ENCODE measurements around the gene ELFN2. TPM values are rescaled to one million over a fixed set of nuclear protein-coding genes. Genes with fewer than 3 reads are reported as not detected.

Gene ELFN2
- polyA plus RNA-seq, 12 donors = 0.74 to 2.5 (median 0.98) TPM; not detected in 1

GRCh38 chr22:37427711-37428635 lies 694 bp upstream of the ELFN2 start:
- no peak for DNase-seq

- DNase-seq = no peak
These were observed 559 bp downstream of the ELFN2 start for GRCh38 chr22:37426706-37427134.

GRCh38 chr22:37425800-37426705 lies 1.2 kb downstream of the ELFN2 start:
- no peak for DNase-seq

- DNase-seq = no peak
These were observed 1.9 kb downstream of the ELFN2 start for GRCh38 chr22:37425369-37425768.

- DNase-seq = no peak
These were observed 4.0 kb downstream of the ELFN2 start for GRCh38 chr22:37423283-37423682.

- DNase-seq = no peak
These were observed 5.8 kb downstream of the ELFN2 start for GRCh38 chr22:37421468-37421877.

- no peak for DNase-seq
These were observed 6.4 kb downstream of the ELFN2 start for GRCh38 chr22:37420686-37421467.

GRCh38 chr22:37419969-37420685 lies 7.2 kb downstream of the ELFN2 start:
- no peak for DNase-seq

GRCh38 chr22:37419370-37419968 lies 7.8 kb downstream of the ELFN2 start:
- no peak for DNase-seq

- DNase-seq = no peak
These were observed 8.5 kb downstream of the ELFN2 start for GRCh38 chr22:37418627-37419369.

- no peak for DNase-seq
These were observed 9.5 kb downstream of the ELFN2 start for GRCh38 chr22:37417677-37418348.

- DNase-seq = no peak
These were observed 10.0 kb downstream of the ELFN2 start for GRCh38 chr22:37417264-37417663.

GRCh38 chr22:37416827-37417226 lies 10.5 kb downstream of the ELFN2 start:
- no peak for DNase-seq

- no peak for DNase-seq
These were observed 10.9 kb downstream of the ELFN2 start for GRCh38 chr22:37416389-37416788.

GRCh38 chr22:37415210-37415609 lies 12.1 kb downstream of the ELFN2 start:
- DNase-seq = no peak

GRCh38 chr22:37414288-37414687 lies 13.0 kb downstream of the ELFN2 start:
- no peak for DNase-seq

GRCh38 chr22:37413546-37413945 lies 13.7 kb downstream of the ELFN2 start:
- DNase-seq = no peak

- no peak for DNase-seq
These were observed 14.6 kb downstream of the ELFN2 start for GRCh38 chr22:37412495-37413250.
